ENCODE measurements around the gene CD8A.

DNA sequence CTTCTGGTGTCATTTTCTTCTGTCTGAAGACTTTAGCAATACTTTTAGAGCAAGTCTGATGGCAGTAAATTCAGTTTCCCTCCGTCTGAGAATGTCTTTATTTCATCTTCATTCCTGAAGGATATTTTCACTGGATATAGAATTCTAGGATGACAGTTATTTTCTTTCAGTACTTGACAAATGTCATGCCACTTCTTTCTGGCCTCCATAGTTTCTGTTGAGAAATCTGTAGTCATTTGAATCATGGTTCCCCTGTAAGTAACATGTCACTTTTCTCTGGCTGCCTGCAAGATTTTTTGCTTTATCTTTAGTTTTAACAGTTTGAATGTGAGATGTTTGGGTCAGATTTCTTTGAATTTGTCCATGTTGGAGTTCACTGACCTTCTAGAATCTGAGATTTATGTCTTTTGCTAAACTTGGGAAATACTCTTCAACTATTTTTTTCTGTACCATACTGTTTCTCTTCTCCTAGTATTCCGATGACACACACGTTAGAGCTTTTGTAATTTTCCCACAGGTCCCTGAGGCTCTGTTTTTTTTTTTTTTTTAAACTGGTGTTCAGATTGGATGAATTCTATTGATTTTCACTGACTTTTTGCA is 40.4 kb downstream of the CD8A start:
- TF ChIP-seq POLR2A (IDR thresholded peaks at IDR 0.05; ENCODE audit: extremely low read depth, insufficient read length), result no peak
- TF ChIP-seq, protein P1, sequence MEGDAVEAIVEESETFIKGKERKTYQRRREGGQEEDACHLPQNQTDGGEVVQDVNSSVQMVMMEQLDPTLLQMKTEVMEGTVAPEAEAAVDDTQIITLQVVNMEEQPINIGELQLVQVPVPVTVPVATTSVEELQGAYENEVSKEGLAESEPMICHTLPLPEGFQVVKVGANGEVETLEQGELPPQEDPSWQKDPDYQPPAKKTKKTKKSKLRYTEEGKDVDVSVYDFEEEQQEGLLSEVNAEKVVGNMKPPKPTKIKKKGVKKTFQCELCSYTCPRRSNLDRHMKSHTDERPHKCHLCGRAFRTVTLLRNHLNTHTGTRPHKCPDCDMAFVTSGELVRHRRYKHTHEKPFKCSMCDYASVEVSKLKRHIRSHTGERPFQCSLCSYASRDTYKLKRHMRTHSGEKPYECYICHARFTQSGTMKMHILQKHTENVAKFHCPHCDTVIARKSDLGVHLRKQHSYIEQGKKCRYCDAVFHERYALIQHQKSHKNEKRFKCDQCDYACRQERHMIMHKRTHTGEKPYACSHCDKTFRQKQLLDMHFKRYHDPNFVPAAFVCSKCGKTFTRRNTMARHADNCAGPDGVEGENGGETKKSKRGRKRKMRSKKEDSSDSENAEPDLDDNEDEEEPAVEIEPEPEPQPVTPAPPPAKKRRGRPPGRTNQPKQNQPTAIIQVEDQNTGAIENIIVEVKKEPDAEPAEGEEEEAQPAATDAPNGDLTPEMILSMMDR (IDR thresholded peaks at IDR 0.05; ENCODE audit: low read depth, low read length), result no peak

Data from NB4 (cell line).